Esophagus muscularis mucosa (tissue), 4 donors: ENCODE results near the gene POU2F2. TPM values are rescaled to one million over a fixed set of nuclear protein-coding genes. Genes with fewer than 3 reads are reported as not detected.
"Not testable (repeated sequence)": the region's sequence is repeated elsewhere in the genome, so short reads cannot be mapped to it uniquely, and the experiment has no call there.

Experiments
- DNase-seq: peaks from one replicate; pipeline ENCODE4 v3.0.0-alpha.2; 2017; ENCODE audit errors: extremely low spot score
- H3K27ac ChIP-seq, 4 donors: fragments of 200-600 bp; sonication (generic); replicated peaks in 1 of 4; 1 replicate in 3 of 4; 2 replicates in 1 of 4; pipeline ENCODE4 v1.5.1; 2016 to 2019; ENCODE audit warnings: mild to moderate bottlenecking in 1 of 4
- H3K27me3 ChIP-seq, 4 donors: fragments of 200-600 bp; sonication (generic); one replicate each; pipeline versions ENCODE4 v1.5.1 to v1.6.0; 2016 to 2019
- H3K36me3 ChIP-seq, 4 donors: fragments of 200-600 bp; sonication (generic); one replicate each; pipeline ENCODE4 v1.5.1; 2016 to 2019
- H3K4me1 ChIP-seq, 4 donors: fragments of 200-600 bp; sonication (generic); one replicate each; pipeline ENCODE4 v1.5.1; 2016 to 2019
- H3K4me3 ChIP-seq, 4 donors: fragments of 200-600 bp; sonication (generic); 1 replicate in 2 of 4; 2 replicates in 2 of 4; pipeline ENCODE4 v1.5.1; 2016 to 2019; ENCODE audit warnings: mild to moderate bottlenecking in 4 of 4, moderate library complexity in 1 of 4
- H3K9me3 ChIP-seq, 4 donors: fragments of 200-600 bp; sonication (generic); 1 replicate in 3 of 4; 2 replicates in 1 of 4; pipeline ENCODE4 v1.5.1; 2016 to 2019
- EP300 ChIP-seq: sonication (generic); formaldehyde crosslinking; IDR thresholded peaks from one replicate; pipeline ENCODE4 v1.6.1; 2017; ENCODE audit warnings: antibody characterized with exemption
- POLR2A ChIP-seq: fragments of 450-650 bp; IDR thresholded peaks from one replicate; pipeline ENCODE4 v1.6.1; 2017; ENCODE audit warnings: antibody characterized with exemption, moderate library complexity, mild to moderate bottlenecking, low read depth
- POLR2AphosphoS5 ChIP-seq, 2 donors: sonication (generic); formaldehyde crosslinking; IDR thresholded peaks; one replicate each; pipeline ENCODE4 v1.6.1; 2017; ENCODE audit warnings: antibody characterized with exemption in 2 of 2
- WGBS: methylation state at CpG from one replicate; pipeline ENCODE4 v1.1.5; 2018; 5-methylcytosine and 5-hydroxymethylcytosine counted together
- intact Hi-C: fragments of 100-400 bp; cut with DNase I; formaldehyde crosslinking; loops from one replicate; pipeline ENCODE4 v1.15.1; 2023
- total RNA-seq, 4 donors: library from RNA; depleted of rRNA; stranded (reverse); fragments of >200 nt; gene quantifications; one replicate each; pipeline versions ENCODE4 v1.1.0 to v1.2.1, GENCODE V29; 2016
- TF ChIP-seq, protein P1 (sequence below), 3 experiments: fragments of 200-600 bp in 2 of 3; fragments of 450-650 bp in 1 of 3; sonication (generic) in 2 of 3; IDR thresholded peaks; one replicate each; pipeline ENCODE4 v1.5.1; 2017 to 2019; ENCODE audit warnings: antibody characterized with exemption in 3 of 3, mild to moderate bottlenecking in 2 of 3, moderate library complexity in 1 of 3

The POU2F2 gene
- total RNA-seq, 4 donors from 2014 or later: 0.52 to 2.5 (median 1.5) TPM

GRCh38 chr19:42102877-42103276 is 29.4 kb downstream of the POU2F2 start:
- Histone ChIP-seq H3K27ac (no peak overlapping the region), H3K4me3 (no peak overlapping the region), H3K9me3 (no peaks in the 10 kb centered on the region), H3K36me3 (no peaks in the 10 kb centered on the region), H3K4me1 (no peaks in the 10 kb centered on the region), H3K27me3 (peaks cover 0 to 24% (median 3%) of the 10 kb centered on the region in 4 donors)
- no peak for DNase-seq
- TF ChIP-seq POLR2AphosphoS5 (IDR thresholded peaks at IDR 0.05) (no peak), EP300 (no peak), POLR2A (no peak)
- TF ChIP-seq, protein P1, sequence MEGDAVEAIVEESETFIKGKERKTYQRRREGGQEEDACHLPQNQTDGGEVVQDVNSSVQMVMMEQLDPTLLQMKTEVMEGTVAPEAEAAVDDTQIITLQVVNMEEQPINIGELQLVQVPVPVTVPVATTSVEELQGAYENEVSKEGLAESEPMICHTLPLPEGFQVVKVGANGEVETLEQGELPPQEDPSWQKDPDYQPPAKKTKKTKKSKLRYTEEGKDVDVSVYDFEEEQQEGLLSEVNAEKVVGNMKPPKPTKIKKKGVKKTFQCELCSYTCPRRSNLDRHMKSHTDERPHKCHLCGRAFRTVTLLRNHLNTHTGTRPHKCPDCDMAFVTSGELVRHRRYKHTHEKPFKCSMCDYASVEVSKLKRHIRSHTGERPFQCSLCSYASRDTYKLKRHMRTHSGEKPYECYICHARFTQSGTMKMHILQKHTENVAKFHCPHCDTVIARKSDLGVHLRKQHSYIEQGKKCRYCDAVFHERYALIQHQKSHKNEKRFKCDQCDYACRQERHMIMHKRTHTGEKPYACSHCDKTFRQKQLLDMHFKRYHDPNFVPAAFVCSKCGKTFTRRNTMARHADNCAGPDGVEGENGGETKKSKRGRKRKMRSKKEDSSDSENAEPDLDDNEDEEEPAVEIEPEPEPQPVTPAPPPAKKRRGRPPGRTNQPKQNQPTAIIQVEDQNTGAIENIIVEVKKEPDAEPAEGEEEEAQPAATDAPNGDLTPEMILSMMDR (IDR thresholded peaks at IDR 0.05): no peak
- intact Hi-C loops: no loop called here
- WGBS: 90% methylated on average over 2 of the region's 2 CpGs

DNA sequence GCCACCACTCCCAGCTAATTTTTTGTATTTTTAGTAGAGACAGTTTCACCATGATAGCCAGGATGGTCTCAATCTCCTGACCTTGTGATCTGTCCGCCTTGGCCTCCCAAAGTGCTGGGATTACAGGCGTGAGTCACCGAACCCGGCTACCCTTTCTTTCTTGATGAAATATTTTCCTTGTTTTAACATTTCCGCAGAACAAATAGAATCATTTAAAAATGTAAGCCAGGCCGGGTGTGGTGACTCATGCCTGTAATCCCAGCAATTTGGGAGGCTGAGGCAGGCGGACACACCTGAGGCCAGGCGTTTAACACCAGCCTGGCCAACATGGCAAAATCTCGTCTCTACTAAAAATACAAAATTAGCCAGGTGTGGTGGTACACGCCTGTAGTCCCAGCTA is 32.0 kb downstream of the POU2F2 start:
- Histone ChIP-seq H3K4me1 (peaks cover 6 to 13% (median 13%) of the 10 kb centered on the region in 4 donors), H3K27me3 (peaks cover 0 to 15% (median 2%) of the 10 kb centered on the region in 4 donors)
- H3K36me3 ChIP-seq, DNase-seq, intact Hi-C loops, H3K9me3 ChIP-seq, H3K27ac ChIP-seq, H3K4me3 ChIP-seq: not testable (repeated sequence)
- WGBS: 98% methylated on average over 10 of the region's 10 CpGs

DNA sequence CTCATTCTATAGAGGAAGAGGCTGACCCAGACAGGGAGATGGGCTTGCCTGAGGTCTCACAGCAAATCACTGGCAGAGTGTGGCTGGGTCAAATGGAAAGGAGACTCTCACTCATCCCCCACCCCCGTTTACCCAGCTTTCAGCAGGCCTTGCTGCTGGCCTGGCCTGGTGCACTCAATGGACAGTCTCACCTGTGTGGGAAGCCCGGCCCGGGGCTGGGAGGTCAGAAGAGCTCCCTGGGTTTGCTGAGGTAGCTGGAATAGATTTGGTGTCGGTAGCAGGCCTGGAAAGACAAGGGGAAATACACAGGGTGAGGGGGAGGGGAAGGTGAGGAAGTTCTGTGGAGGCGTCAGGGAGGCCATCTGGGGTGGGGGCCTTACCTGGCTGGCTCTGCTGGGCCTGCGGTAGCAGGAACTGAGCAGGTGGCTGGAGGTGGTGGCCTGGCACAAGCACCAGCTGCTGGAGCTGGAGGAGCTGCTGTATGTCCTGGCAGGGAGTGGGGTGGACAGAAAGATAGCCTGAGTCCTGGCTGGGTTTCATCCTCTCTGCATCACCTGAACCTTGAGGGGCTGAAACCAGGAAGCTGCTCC is 32.8 kb downstream of the POU2F2 start:
- H3K36me3 ChIP-seq: peaks cover 0 to 3% (median 0%) of the 10 kb centered on the region in 4 donors
- WGBS: 77% methylated on average over 6 of the region's 6 CpGs
- no peak for TF ChIP-seq POLR2A
- TF ChIP-seq, protein P1 (IDR thresholded peaks at IDR 0.05): no peak
- no peak for TF ChIP-seq POLR2AphosphoS5 (IDR thresholded peaks at IDR 0.05)
- no peak for TF ChIP-seq EP300
- H3K27ac ChIP-seq: no peak overlapping the region
- intact Hi-C loops: no loop called here
- no peaks in the 10 kb centered on the region for H3K9me3 ChIP-seq
- H3K4me1 ChIP-seq: peaks cover 6 to 22% (median 20%) of the 10 kb centered on the region in 4 donors
- no peak for DNase-seq
- no peak overlapping the region for H3K4me3 ChIP-seq
- peaks cover 0 to 8% (median 2%) of the 10 kb centered on the region in 4 donors for H3K27me3 ChIP-seq

DNA sequence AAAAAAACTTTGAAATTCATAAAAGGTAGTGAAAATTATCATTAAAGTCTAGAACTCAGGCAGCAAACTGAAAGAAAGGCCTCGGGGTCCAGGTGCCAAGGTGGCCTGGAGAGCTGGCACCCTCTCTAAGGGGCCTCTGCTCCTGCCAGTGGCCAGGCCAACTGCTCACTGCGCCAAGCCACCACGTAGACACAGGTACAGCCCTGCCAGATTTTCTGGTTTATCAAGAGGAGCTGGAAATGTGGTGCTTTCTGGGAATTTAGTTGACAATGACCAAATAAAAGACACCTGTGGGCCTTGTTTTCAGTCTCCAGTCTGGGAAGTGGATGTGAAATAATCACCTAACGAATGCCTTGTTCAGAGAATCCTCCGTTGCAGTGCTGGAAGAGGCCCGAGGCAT is 33.5 kb downstream of the POU2F2 start:
- intact Hi-C loops: no loop called here
- Histone ChIP-seq H3K36me3 (peaks cover 0 to 3% (median 0%) of the 10 kb centered on the region in 4 donors), H3K9me3 (no peaks in the 10 kb centered on the region), H3K27me3 (peaks cover 0 to 8% (median 2%) of the 10 kb centered on the region in 4 donors), H3K4me3 (no peak overlapping the region), H3K4me1 (peaks cover 6 to 28% (median 26%) of the 10 kb centered on the region in 4 donors), H3K27ac (no peak overlapping the region)
- DNase-seq: no peak
- TF ChIP-seq, protein P1 (IDR thresholded peaks at IDR 0.05): no peak
- no peak for TF ChIP-seq POLR2A
- no peak for TF ChIP-seq EP300
- 89% methylated on average over 6 of the region's 6 CpGs for WGBS

DNA sequence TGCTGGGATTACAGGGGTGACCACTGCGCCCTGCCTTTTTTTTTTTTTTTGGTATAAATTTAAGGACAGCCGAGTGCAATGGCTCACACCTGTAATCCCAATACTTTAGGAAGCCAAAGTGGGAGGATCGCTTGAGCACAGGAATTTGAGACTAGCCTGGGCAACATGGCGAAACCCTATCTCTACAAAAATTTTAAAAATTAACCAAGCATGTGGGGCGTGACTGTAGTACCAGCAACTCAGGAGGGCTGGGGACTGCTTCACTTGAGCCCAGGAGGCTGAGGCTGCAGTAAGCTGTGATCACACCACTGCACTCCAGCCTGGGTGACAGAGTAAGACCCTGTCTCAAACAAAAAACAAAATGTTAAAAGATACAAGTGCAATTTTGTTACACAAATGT is 34.8 kb downstream of the POU2F2 start:
- Histone ChIP-seq H3K4me3 (no peak overlapping the region), H3K27ac (no peak overlapping the region), H3K9me3 (no peaks in the 10 kb centered on the region), H3K4me1 (peaks cover 6 to 36% (median 29%) of the 10 kb centered on the region in 4 donors), H3K36me3 (peaks cover 0 to 3% (median 0%) of the 10 kb centered on the region in 4 donors), H3K27me3 (peaks cover 0 to 8% (median 2%) of the 10 kb centered on the region in 4 donors)
- intact Hi-C loops: no loop called here
- DNase-seq: no peak
- TF ChIP-seq, protein P1 (IDR thresholded peaks at IDR 0.05): no peak
- TF ChIP-seq POLR2AphosphoS5 (IDR thresholded peaks at IDR 0.05): no peak
- TF ChIP-seq EP300: no peak
- no peak for TF ChIP-seq POLR2A
- 93% methylated on average over 5 of the region's 5 CpGs for WGBS
